Spleen (tissue), 7 donors: Measurements from ENCODE around the gene SPATC1L.

ENCODE experiments used
- POLR2A ChIP-seq, 3 donors: fragments of 450-650 bp; IDR thresholded peaks; one replicate each; pipeline ENCODE4 v1.5.1; 2017; ENCODE audit warnings: antibody characterized with exemption in 3 of 3, mild to moderate bottlenecking in 1 of 3
- TF ChIP-seq, protein P1 (sequence below), 11 experiments: fragments of 200-600 bp in 7 of 11; fragments of 450-650 bp in 4 of 11; sonication (generic) in 4 of 11; IDR thresholded peaks in 8 of 11; conservative IDR thresholded peaks in 3 of 11; 1 replicate in 7 of 11; 2 replicates in 4 of 11; pipeline versions ENCODE4 v1.4.0 to v1.8.0; 2016 to 2021; ENCODE audit warnings: antibody characterized with exemption in 11 of 11, inconsistent platforms in 4 of 11, mild to moderate bottlenecking in 1 of 11
- donor health status: DM: no; HTN: no; CAD: no; lungs with moderate emphysema.
- donor health status: DM: no; HTN: no; CAD: no.
- donor health status: DM: no; HTN: no; CAD: no.

DNA sequence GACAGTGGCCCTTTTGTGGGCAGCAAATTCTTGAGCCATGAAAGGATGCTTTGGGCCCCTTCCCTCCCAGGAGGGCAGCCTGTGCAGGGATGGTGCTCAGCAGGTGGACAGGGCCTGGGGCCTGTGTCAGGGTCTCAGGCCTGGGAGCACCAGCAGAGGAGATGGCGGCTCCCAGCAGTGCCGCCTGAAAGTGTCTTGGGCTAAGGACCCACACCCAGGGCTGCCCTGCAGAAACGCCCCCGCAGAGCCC is 52.7 kb downstream of the SPATC1L start:
- TF ChIP-seq, protein P1, sequence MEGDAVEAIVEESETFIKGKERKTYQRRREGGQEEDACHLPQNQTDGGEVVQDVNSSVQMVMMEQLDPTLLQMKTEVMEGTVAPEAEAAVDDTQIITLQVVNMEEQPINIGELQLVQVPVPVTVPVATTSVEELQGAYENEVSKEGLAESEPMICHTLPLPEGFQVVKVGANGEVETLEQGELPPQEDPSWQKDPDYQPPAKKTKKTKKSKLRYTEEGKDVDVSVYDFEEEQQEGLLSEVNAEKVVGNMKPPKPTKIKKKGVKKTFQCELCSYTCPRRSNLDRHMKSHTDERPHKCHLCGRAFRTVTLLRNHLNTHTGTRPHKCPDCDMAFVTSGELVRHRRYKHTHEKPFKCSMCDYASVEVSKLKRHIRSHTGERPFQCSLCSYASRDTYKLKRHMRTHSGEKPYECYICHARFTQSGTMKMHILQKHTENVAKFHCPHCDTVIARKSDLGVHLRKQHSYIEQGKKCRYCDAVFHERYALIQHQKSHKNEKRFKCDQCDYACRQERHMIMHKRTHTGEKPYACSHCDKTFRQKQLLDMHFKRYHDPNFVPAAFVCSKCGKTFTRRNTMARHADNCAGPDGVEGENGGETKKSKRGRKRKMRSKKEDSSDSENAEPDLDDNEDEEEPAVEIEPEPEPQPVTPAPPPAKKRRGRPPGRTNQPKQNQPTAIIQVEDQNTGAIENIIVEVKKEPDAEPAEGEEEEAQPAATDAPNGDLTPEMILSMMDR (IDR thresholded peaks at IDR 0.05 in 8 of 11, conservative IDR thresholded peaks at IDR 0.05 in 3 of 11), result no peak
- TF ChIP-seq POLR2A (IDR thresholded peaks at IDR 0.05), result no peak
